ENCODE data around the gene STK32C.

Gene STK32C

GRCh38 chr10:132333386-132333785 is 25.6 kb upstream of the STK32C start:
- no peak for TF ChIP-seq CTCF (conservative IDR thresholded peaks at IDR 0.05; ENCODE audit: low read depth, low read length)
- no peak for DNase-seq (ENCODE audit: low read depth)
- no peak overlapping the region for H3K4me3 ChIP-seq (ENCODE audit: low read depth, low read length)

- H3K4me3 ChIP-seq (ENCODE audit: low read depth, low read length), result peak overlapping the region; percentile 93
- peak; percentile 45 for DNase-seq (ENCODE audit: low read depth)
- no peak for TF ChIP-seq CTCF (conservative IDR thresholded peaks at IDR 0.05; ENCODE audit: low read depth, low read length)
Observed at GRCh38 chr10:132332433-132332754, 24.6 kb upstream of the STK32C start.

GRCh38 chr10:132331601-132332432 is 24.1 kb upstream of the STK32C start, which contains the start of gene LRRC27:
TSS of gene LRRC27 (plus strand) at chr10:132332193. CDS start at chr10:132333525, 1,332 bp downstream.
- H3K4me3 ChIP-seq (ENCODE audit: low read depth, low read length), result peak within 1 kb of the TSS; percentile 93
- peak; percentile 98 for DNase-seq (ENCODE audit: low read depth)
- no peak for TF ChIP-seq CTCF (conservative IDR thresholded peaks at IDR 0.05; ENCODE audit: low read depth, low read length)

- no peak for DNase-seq (ENCODE audit: low read depth)
- no peak for TF ChIP-seq CTCF (conservative IDR thresholded peaks at IDR 0.05; ENCODE audit: low read depth, low read length)
- peak overlapping the region; percentile 93 for H3K4me3 ChIP-seq (ENCODE audit: low read depth, low read length)
Observed at GRCh38 chr10:132330486-132330833, 22.7 kb upstream of the STK32C start.

GRCh38 chr10:132329565-132330485 is 22.1 kb upstream of the STK32C start:
- peak overlapping the region; percentile 93 for H3K4me3 ChIP-seq (ENCODE audit: low read depth, low read length)
- TF ChIP-seq CTCF (conservative IDR thresholded peaks at IDR 0.05; ENCODE audit: low read depth, low read length), result no peak
- DNase-seq (ENCODE audit: low read depth), result peak; percentile 54

- H3K4me3 ChIP-seq (ENCODE audit: low read depth, low read length), result no peak overlapping the region
- TF ChIP-seq CTCF (conservative IDR thresholded peaks at IDR 0.05; ENCODE audit: low read depth, low read length), result no peak
- no peak for DNase-seq (ENCODE audit: low read depth)
Observed at GRCh38 chr10:132328738-132329137, 21.0 kb upstream of the STK32C start.

All from choroid plexus epithelial cell (primary cell).